ENCODE results near the gene GPR179.

GPR179 gene

GRCh38 chr17:38344420-38344745 lies 627 bp upstream of the GPR179 start:
- no peaks in the 10 kb centered on the region for H3K36me3 ChIP-seq (ENCODE audit: low read depth)
- no peak overlapping the region for H3K4me3 ChIP-seq (ENCODE audit: severe bottlenecking)
- H3K9me3 ChIP-seq (ENCODE audit: severe bottlenecking) = no peaks in the 10 kb centered on the region
- no peaks in the 10 kb centered on the region for H3K27me3 ChIP-seq (ENCODE audit: insufficient read depth, poor library complexity, severe bottlenecking)
- H3K4me1 ChIP-seq (ENCODE audit: insufficient read depth, poor library complexity, severe bottlenecking) = no peaks in the 10 kb centered on the region
- no peak for TF ChIP-seq CTCF (IDR thresholded peaks at IDR 0.05; ENCODE audit: poor library complexity, severe bottlenecking)
- DNase-seq (ENCODE audit: low spot score) (no peak), ATAC-seq (ENCODE audit: low read depth) (no peak)
- H3K27ac ChIP-seq (ENCODE audit: poor library complexity, severe bottlenecking) = no peak overlapping the region

GRCh38 chr17:38342886-38343607 lies 709 bp downstream of the GPR179 start:
- no peak overlapping the region for H3K4me3 ChIP-seq (ENCODE audit: severe bottlenecking)
- TF ChIP-seq CTCF (IDR thresholded peaks at IDR 0.05; ENCODE audit: poor library complexity, severe bottlenecking) = no peak
- H3K36me3 ChIP-seq (ENCODE audit: low read depth) = no peaks in the 10 kb centered on the region
- no peaks in the 10 kb centered on the region for H3K27me3 ChIP-seq (ENCODE audit: insufficient read depth, poor library complexity, severe bottlenecking)
- no peak for DNase-seq (ENCODE audit: low spot score)
- H3K9me3 ChIP-seq (ENCODE audit: severe bottlenecking) = no peaks in the 10 kb centered on the region
- no peak overlapping the region for H3K27ac ChIP-seq (ENCODE audit: poor library complexity, severe bottlenecking)
- no peaks in the 10 kb centered on the region for H3K4me1 ChIP-seq (ENCODE audit: insufficient read depth, poor library complexity, severe bottlenecking)
- ATAC-seq (ENCODE audit: low read depth) = no peak

DNA sequence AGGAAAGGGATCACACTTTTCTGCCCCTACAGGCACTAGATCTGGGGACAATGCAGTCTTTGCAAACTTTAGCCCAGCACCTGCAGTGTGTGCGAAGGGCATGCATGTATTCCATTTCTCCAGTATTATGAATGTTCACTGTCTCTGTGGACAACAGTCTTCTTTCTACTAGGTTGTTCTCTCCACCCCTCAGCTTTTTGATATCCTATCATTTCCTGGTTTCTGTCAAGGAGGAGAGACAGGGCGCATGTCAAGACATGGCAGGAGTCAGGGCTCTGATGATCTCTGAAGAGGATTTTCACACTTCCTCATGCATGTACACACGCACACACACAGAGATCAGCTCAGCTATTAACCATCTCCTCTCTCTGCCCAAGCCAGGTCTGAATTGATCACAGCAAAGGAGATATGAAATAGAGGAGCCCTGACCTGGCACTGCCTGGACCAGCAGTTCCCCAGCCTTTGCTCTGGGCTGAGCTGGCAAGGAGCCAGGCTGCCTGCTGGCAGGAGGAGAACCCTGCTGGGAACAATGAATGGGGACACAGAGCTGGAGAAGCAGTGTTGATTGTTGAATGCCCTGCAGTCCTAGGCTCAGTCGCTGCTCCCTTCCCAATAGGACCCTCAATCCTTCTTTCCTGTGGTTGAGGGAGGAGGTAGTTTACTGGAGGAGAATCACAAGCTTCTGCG lies 2.6 kb downstream of the GPR179 start:
- Histone ChIP-seq H3K4me1 (ENCODE audit: insufficient read depth, poor library complexity, severe bottlenecking) (no peaks in the 10 kb centered on the region), H3K4me3 (ENCODE audit: severe bottlenecking) (no peak overlapping the region), H3K27ac (ENCODE audit: poor library complexity, severe bottlenecking) (no peak overlapping the region), H3K36me3 (ENCODE audit: low read depth) (no peaks in the 10 kb centered on the region), H3K27me3 (ENCODE audit: insufficient read depth, poor library complexity, severe bottlenecking) (no peaks in the 10 kb centered on the region), H3K9me3 (ENCODE audit: severe bottlenecking) (no peaks in the 10 kb centered on the region)
- no peak for TF ChIP-seq CTCF (IDR thresholded peaks at IDR 0.05; ENCODE audit: poor library complexity, severe bottlenecking)
- ATAC-seq (ENCODE audit: low read depth) (peak; percentile 40; the same call in 1 of the 3 replicates), DNase-seq (ENCODE audit: low spot score) (no peak)

GRCh38 chr17:38339891-38340290 lies 3.9 kb downstream of the GPR179 start:
- no peak for ATAC-seq (ENCODE audit: low read depth)
- no peaks in the 10 kb centered on the region for H3K27me3 ChIP-seq (ENCODE audit: insufficient read depth, poor library complexity, severe bottlenecking)
- no peaks in the 10 kb centered on the region for H3K9me3 ChIP-seq (ENCODE audit: severe bottlenecking)
- no peak overlapping the region for H3K4me3 ChIP-seq (ENCODE audit: severe bottlenecking)
- H3K27ac ChIP-seq (ENCODE audit: poor library complexity, severe bottlenecking) = no peak overlapping the region
- no peak for DNase-seq (ENCODE audit: low spot score)
- TF ChIP-seq CTCF (IDR thresholded peaks at IDR 0.05; ENCODE audit: poor library complexity, severe bottlenecking) = no peak
- H3K4me1 ChIP-seq (ENCODE audit: insufficient read depth, poor library complexity, severe bottlenecking) = no peaks in the 10 kb centered on the region
- no peaks in the 10 kb centered on the region for H3K36me3 ChIP-seq (ENCODE audit: low read depth)

DNA sequence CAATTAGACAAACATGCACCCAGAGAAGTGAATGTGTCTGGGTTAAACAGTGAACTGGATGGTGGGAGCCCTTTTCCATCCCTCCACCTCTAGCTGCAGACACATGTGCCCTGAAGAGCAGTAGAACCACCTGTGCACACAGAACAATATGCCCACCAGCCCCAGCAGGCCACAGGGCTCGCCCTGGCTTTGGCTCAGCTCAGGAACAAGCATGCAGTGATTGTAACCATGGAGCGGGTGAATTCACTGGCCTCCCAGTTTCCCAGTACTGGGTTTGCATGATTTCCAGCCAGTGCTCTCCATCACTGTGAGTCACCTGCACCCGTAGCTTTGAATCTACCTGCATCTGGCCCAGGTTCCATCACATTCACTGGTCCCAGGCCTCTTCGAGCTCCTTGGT lies 5.2 kb downstream of the GPR179 start:
- no peak for TF ChIP-seq CTCF (IDR thresholded peaks at IDR 0.05; ENCODE audit: poor library complexity, severe bottlenecking)
- no peak overlapping the region for H3K27ac ChIP-seq (ENCODE audit: poor library complexity, severe bottlenecking)
- H3K27me3 ChIP-seq (ENCODE audit: insufficient read depth, poor library complexity, severe bottlenecking) = no peaks in the 10 kb centered on the region
- H3K4me3 ChIP-seq (ENCODE audit: severe bottlenecking) = no peak overlapping the region
- no peaks in the 10 kb centered on the region for H3K9me3 ChIP-seq (ENCODE audit: severe bottlenecking)
- DNase-seq (ENCODE audit: low spot score) (no peak), ATAC-seq (ENCODE audit: low read depth) (no peak)
- H3K36me3 ChIP-seq (ENCODE audit: low read depth) = no peaks in the 10 kb centered on the region
- no peaks in the 10 kb centered on the region for H3K4me1 ChIP-seq (ENCODE audit: insufficient read depth, poor library complexity, severe bottlenecking)

Measured in RWPE2 (cell line).